GM18508 (cell line): ENCODE data around the gene ZNF536.

ENCODE experiments used
- ATAC-seq: cut with Tn5 transposase; IDR thresholded peaks from one replicate; pipeline ENCODE4 v1.9.1; 2021; ENCODE audit warnings: moderate number of reproducible peaks; ENCODE audit not compliant: insufficient read depth, unreplicated experiment

The ZNF536 gene

DNA sequence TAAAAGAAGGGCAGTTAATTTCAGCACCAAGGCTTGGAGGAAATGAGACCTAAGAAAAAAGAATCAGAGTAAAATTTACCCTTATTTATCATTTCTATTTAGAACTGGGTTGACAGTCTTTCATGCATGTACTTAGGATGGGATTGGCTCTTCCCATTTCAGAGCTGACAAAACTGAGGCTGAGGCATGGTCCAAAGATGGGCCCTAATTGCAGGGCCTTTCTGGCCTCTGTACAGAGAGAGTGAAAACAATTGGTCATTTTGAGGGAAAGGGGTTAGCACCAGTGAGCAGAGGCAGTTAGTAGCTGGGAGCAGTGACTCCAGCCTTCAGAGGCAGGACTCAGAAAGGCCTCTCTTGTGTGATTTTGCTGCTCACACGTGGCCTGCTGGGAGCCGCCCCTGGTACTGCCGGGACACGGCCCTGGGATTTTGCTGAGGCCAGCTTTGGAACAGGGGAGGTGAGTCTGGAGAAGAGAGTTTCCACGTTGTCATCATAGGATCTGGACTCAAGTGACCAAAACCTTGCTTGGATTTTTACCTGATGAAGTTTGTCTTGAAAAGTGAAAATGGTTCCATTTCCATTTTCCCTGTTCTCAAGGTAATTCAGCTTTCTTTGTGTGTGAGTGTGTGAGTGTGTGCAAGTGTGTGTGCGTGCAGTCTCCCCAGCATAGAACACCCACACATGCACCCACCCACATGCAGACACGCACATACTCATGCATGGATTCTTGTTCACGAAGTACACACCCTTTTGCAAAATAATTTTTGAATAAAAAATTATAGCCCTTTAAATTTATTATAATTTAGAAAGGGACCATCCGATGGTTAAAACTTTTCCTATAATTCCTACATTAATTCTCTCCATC lies at the start of gene ZNF536:
TSS of gene ZNF536 (plus strand) at position 425 of the 865 bp plus-strand sequence. CDS start 71,179 bp downstream, outside the sequence.
- ATAC-seq, result no peak

- ATAC-seq, result no peak
These were observed 49.4 kb upstream of the ZNF536 start for GRCh38 chr19:30322641-30323320.

DNA sequence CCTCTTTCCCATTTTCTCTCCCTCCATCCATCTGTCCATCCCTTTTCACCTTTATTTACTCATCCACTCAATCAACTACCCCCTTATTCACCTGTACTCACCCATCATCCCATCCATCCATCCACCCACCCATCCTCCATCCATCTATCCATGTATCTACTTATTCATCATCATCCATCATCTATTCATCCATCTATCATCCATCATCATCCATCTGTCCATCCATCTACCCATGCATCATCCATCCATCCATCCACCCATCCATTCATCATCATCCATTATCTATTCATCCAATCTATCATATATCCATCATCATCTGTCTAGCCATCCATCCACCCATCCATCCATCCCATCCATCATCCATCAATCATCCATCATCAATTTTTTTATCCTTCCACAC lies 48.3 kb upstream of the ZNF536 start:
- no peak for ATAC-seq

- ATAC-seq, result no peak
These were observed 47.2 kb upstream of the ZNF536 start for GRCh38 chr19:30324982-30325381.

DNA sequence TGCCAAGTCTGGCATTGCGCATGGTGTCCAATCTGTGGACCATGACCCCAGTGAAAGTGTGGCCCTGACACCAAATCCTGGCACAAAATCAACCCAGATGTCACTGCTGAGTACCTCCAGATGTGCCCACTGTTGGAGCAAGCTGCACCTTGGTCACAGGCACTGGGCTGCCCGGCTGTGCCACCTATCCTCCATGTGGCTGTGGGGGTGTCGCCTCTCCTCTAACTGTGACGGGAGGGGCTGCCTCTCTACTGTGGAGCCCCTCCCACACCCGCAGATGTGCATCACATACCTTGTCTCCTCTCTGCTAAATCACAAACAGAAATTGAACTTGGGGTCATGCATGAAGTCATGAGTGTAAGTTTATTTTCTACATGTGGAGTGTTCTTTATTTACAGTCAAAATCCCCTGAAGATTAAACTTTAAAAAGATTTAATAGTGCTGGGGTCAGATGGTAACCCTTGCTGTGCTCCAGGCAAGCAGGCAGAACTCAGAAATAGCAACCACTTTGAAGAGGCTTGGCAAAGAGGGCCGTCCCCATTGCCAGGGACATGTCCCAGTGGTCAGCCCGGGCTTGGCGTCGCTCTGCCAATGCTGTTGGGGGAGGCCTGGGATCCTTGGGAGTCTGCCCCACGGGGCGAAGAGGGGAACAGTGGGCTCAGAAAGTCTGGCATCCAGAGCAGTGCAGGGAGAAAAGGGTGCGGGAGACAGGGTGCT lies 46.4 kb upstream of the ZNF536 start:
- no peak for ATAC-seq

GRCh38 chr19:30326393-30326710 lies 45.8 kb upstream of the ZNF536 start:
- ATAC-seq, result no peak

DNA sequence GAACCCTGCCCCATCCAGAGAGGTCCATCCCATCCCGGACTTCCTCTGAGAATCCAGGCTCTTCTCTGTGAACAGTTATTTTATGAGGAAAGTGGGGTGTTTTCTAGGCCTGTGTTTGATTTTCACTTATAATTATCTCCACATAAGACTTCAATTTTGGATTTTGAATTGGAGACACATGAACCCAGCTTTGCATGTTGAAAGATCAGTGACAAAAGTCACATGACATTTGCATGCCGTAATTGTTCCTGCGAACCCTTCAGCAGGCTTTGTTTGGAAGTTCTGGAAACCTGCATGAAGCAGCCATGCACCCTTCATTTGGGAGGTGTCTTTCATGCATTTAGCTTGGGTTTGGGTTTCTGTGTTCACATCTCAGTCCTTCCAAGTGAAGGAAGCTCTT lies 44.9 kb upstream of the ZNF536 start:
- ATAC-seq, result no peak

DNA sequence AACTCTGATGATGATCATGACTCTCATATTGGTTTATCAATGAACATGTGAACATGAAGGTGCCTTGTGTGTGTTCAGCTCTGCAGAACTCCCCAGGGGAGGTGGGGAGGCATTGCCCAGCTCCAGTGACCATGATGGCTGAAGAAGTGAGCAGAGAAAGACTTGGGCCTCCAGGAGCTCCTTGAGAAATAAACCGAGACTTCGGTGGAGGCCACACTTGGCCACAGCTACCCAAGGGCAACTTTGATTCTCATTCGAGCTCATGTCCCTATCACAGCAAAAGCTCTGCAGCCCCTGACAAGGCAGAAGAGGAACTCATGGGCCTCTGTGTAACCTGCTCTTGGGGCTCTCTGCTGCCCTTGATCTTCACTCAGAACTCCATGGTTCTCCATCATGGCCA lies 44.1 kb upstream of the ZNF536 start:
- no peak for ATAC-seq

- ATAC-seq, result no peak
These were observed 41.9 kb upstream of the ZNF536 start for GRCh38 chr19:30330266-30330665.

- ATAC-seq, result no peak
These were observed 39.5 kb upstream of the ZNF536 start for GRCh38 chr19:30332445-30333234.

DNA sequence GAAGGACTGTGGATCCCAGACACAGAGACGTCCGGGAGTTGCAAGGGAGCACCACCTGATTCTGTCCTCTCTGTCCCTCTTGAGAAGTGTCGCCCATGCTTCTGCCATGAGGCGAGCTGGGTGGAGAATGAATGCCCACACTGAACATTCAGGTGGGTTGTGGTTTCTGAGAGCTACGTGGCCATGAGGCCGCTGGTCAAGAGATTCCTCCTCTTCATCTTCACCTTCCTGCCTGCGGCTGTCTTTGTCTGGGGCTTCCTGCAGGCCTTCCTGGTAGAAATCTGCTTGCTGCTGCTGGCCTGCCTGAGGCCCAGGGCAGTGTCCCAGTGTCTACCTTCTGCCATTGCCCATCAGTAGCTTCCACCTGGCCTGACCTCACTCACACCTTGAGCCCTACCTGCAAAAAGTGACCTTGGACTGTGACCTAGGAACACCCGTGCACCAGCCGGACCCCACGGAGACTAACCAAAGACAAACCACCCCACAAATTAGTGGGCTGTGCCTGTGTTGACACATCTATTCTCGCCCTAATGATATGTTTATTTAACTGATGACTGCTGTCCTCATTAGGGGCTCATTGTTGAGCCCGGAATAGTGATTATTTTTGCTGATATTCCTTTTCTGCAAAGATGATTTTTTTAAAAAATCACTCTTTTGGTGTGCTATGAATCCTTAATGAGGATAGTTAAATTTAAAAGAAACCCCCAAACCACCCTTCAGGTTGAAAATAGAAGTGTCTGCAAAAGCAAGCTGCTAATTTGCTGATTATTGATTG lies 38.7 kb upstream of the ZNF536 start:
- no peak for ATAC-seq

DNA sequence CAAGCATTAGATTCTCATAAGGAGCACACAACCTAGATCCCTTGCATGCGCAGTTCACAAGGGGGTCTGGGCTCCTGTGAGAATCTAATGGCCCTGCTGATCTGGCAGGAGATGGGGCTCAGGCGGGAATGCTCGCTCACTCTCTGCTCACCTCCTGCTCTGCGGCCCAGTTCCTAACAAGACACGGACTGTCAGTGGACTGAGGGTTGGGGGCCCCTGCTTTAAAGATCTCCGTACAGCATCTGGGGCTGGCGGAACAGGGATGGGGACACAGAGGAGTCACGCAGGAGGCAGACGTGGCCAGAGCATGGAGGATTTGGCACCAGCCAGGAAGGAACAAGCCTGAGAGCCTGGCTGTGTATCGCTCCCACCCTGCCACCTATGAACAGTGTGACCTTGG lies 37.3 kb upstream of the ZNF536 start:
- no peak for ATAC-seq

GRCh38 chr19:30335306-30335886 lies 36.8 kb upstream of the ZNF536 start:
- no peak for ATAC-seq

- no peak for ATAC-seq
These were observed 35.9 kb upstream of the ZNF536 start for GRCh38 chr19:30336290-30336689.

- no peak for ATAC-seq
These were observed 34.1 kb upstream of the ZNF536 start for GRCh38 chr19:30338041-30338456.

GRCh38 chr19:30338878-30339623 lies 33.1 kb upstream of the ZNF536 start:
- ATAC-seq, result no peak

DNA sequence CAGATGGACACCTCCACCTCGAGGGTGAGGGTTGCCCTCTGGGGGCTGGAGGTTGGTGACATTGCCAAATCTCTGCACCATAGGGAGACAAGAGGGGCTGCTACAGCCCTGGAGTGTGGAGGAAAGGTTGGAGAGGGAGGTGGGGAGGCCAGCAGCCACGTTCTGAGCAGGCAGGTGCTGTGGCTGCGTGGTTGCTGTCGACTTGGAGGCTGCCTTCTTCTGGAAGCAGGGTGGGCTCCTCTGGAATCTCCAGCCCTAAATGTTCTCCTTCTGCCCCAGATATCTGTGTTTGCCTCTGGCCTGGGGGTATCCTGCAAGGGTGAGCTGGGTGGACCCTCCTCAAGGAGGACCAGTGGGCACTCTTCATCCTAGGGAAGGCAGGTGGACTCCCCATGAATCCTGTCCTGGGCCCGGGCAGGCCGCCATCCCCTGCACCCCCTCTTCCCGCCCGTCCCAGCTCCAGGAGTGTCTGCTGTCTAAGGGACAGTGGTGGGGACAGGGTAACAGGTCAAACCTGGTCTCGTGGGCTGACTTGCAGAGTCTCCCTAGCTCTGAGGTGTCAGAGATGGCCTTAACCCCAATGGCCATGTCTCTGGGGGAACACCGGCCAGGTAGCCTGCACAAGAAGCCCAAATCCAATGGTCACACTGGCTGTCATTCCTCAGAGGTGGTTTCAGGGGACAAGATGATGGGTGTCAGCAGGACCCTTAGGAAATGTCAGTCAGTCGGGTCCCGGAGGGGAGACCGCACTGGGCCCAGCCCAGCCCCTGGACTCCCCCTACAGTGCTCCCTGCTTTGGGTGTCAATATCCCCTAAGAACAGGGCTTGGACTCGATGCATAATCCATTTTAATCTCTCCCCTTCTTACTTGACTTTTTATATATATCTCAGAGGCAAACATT lies 32.3 kb upstream of the ZNF536 start:
- no peak for ATAC-seq
